K562 (cell line): ENCODE data around the gene DDR1. TPM values are rescaled to one million over a fixed set of nuclear protein-coding genes. Genes with fewer than 3 reads are reported as not detected.

ENCODE experiments used
- ATAC-seq: fragments of 200-7000 bp; cut with Tn5 transposase; 3 replicates; pipeline ENCODE4 v1.9.1; 2020; ENCODE audit warnings: moderate library complexity
- BruUV-seq: library from RNA; stranded (reverse); fragments of 400-500 nt; replicated peaks from 2 replicates; lab custom pipeline; 2021; lab: Mats Ljungman, UMichigan
- CTCF ChIA-PET: fragments of 300-600 bp; formaldehyde crosslinking; extraction: SDS; loops from one replicate; lab custom pipeline; 2021; ENCODE audit warnings: low intra/inter-chr PET ratio; lab: Yijun Ruan, JAX
- POLR2A ChIA-PET: fragments of 300-600, 350-650 bp; sonication (Branson Sonifier 250); formaldehyde crosslinking; extraction: SDS; loops from one replicate; lab custom pipeline; 2021; ENCODE audit warnings: antibody characterized with exemption, inconsistent platforms; lab: Yijun Ruan, JAX
- DNase-seq, 4 experiments: peaks; one replicate each; pipeline versions ENCODE4 v3.0.0 to v3.0.0-alpha.2; 2011 to 2018; ENCODE audit warnings: low spot score in 3 of 4, mixed read lengths in 3 of 4; ENCODE audit errors: extremely low read depth in 1 of 4
- FAIRE-seq: peaks from 2 replicates; lab custom pipeline; 2011; peaks lifted over from hg19 to GRCh38; lab: Jason Lieb, UNC
- H2AFZ ChIP-seq: 2 replicates; pipeline ENCODE4 v1.6.0; 2011; ENCODE audit warnings: low read depth, low read length, control low read depth, inconsistent platforms
- H3K27ac ChIP-seq: fragments of 200-600 bp; 3 replicates; pipeline ENCODE4 v1.8.0; 2011; ENCODE audit warnings: low read depth, mild to moderate bottlenecking, control low read depth, inconsistent platforms, low read length, moderate library complexity, mixed read lengths; ENCODE audit errors: extremely low read depth
- H3K27me3 ChIP-seq, 2 experiments: fragments of 300-600 bp in 1 of 2; 2 replicates in 1 of 2; 3 replicates in 1 of 2; pipeline versions ENCODE4 v1.6.0 to v1.8.0; 2011; ENCODE audit warnings: inconsistent platforms in 2 of 2, low read length in 2 of 2, mild to moderate bottlenecking in 1 of 2, mixed read lengths in 1 of 2, moderate library complexity in 1 of 2; ENCODE audit not compliant: control insufficient read depth in 2 of 2, insufficient read depth in 2 of 2
- H3K36me3 ChIP-seq: fragments of 300-600 bp; 3 replicates; pipeline ENCODE4 v1.8.0; 2011; ENCODE audit warnings: mild to moderate bottlenecking, low read length, inconsistent platforms; ENCODE audit not compliant: control insufficient read depth, insufficient read depth
- H3K4me1 ChIP-seq, 2 experiments: fragments of 200-600 bp in 1 of 2; replicated peaks in 1 of 2; 2 replicates in 1 of 2; 3 replicates in 1 of 2; pipeline versions ENCODE4 v1.5.1 to v1.8.0; 2011; ENCODE audit warnings: inconsistent platforms in 2 of 2, low read length in 2 of 2, mild to moderate bottlenecking in 1 of 2, mixed read lengths in 1 of 2, moderate library complexity in 1 of 2; ENCODE audit not compliant: control insufficient read depth in 2 of 2, insufficient read depth in 2 of 2
- H3K4me2 ChIP-seq: 2 replicates; pipeline ENCODE4 v1.6.1; 2011; ENCODE audit warnings: low read length, control low read depth, inconsistent platforms, mixed read lengths; ENCODE audit not compliant: insufficient read depth
- H3K4me3 ChIP-seq: fragments of 200-600 bp; sonication (generic), shearing (Covaris generic); 2 replicates; pipeline ENCODE4 v1.5.1; 2016; ENCODE audit warnings: control low read depth, inconsistent platforms
- H3K79me2 ChIP-seq: fragments of 200-600 bp; 3 replicates; pipeline ENCODE4 v1.8.0; 2011; ENCODE audit warnings: low read length, inconsistent platforms; ENCODE audit not compliant: control insufficient read depth, insufficient read depth
- H3K9ac ChIP-seq, 2 experiments: 2 replicates each; pipeline versions ENCODE4 v1.6.0 to v1.6.1; 2011; ENCODE audit warnings: low read depth in 2 of 2, low read length in 2 of 2, control low read depth in 1 of 2, inconsistent platforms in 1 of 2, mild to moderate bottlenecking in 1 of 2, mixed read lengths in 1 of 2; ENCODE audit not compliant: insufficient read depth in 1 of 2
- H3K9me1 ChIP-seq: one replicate; pipeline ENCODE4 v1.6.0; 2011; ENCODE audit warnings: inconsistent platforms, mild to moderate bottlenecking, low read length, moderate library complexity; ENCODE audit not compliant: control insufficient read depth, insufficient read depth
- H3K9me3 ChIP-seq: replicated peaks from 2 replicates; pipeline ENCODE4 v1.5.1; 2011; ENCODE audit warnings: low read depth, low read length, inconsistent platforms; ENCODE audit not compliant: control insufficient read depth, insufficient read depth
- H4K20me1 ChIP-seq: replicated peaks from 2 replicates; pipeline ENCODE4 v1.6.1; 2011; ENCODE audit warnings: low read length, inconsistent platforms, mixed read lengths; ENCODE audit not compliant: control insufficient read depth, insufficient read depth
- NFE2L1 ChIP-seq: fragments of 450-650 bp; IDR thresholded peaks from 2 replicates; pipeline ENCODE4 v1.6.1; 2016; ENCODE audit warnings: missing genetic modification characterization, low read depth, mild to moderate bottlenecking, missing compliant biosample characterization, moderate library complexity, borderline replicate concordance
- SMAD1 ChIP-seq: fragments of 150-350 bp; IDR thresholded peaks from 2 replicates; pipeline ENCODE4 v1.6.1; 2014; ENCODE audit warnings: low read length, low read depth; ENCODE audit not compliant: partially characterized antibody
- SP1 ChIP-seq: sonication (generic); formaldehyde crosslinking; IDR thresholded peaks from 2 replicates; pipeline ENCODE4 v1.8.1; 2022; ENCODE audit warnings: mild to moderate bottlenecking, missing genetic modification reagents
- ZNF384 ChIP-seq: IDR thresholded peaks from 2 replicates; pipeline ENCODE4 v1.6.1; 2012; ENCODE audit warnings: low read depth, low read length, improper control_type of control experiment
- ZNF766 ChIP-seq: fragments of 200-800 bp; sonication (Bioruptor generic); conservative IDR thresholded peaks from 2 replicates; pipeline ENCODE4 v1.6.1; 2016; ENCODE audit warnings: missing genetic modification characterization, missing compliant biosample characterization
- WGBS: fragments of 100-300 bp; shearing (Covaris generic); methylation state at CpG from one replicate; pipeline ENCODE4 v1.1.6; 2016; ENCODE audit warnings: low coverage, mixed read lengths; ENCODE audit not compliant: insufficient coverage; ENCODE audit errors: missing lambda C conversion rate; 5-methylcytosine and 5-hydroxymethylcytosine counted together
- in situ Hi-C: fragments of 300-500 bp; cut with MboI; formaldehyde crosslinking; loops from 4 replicates; pipeline ENCODE4 v1.15.0; 2018; ENCODE audit warnings: inconsistent platforms, mixed read lengths
- intact Hi-C: fragments of 100-400 bp; cut with micrococcal nuclease; formaldehyde crosslinking; loops from 2 replicates; pipeline ENCODE4 v1.14.2; 2022
- polyA plus RNA-seq, 8 experiments: library from polyadenylated mRNA; depleted of rRNA in 4 of 8; stranded (reverse) in 5 of 8; unstranded in 3 of 8; fragments of >200 nt; fragmentation: Nextera tagmentation in 2 of 8; fragmentation: Illumina TruSeq in 1 of 8; extraction: Ambion mirVana in 2 of 8; extraction: Trizol in 1 of 8; gene quantifications; 2 replicates each; pipeline versions ENCODE4 v1.2.1 to v1.2.3, GENCODE V29; 2011 to 2014; ENCODE audit warnings: inconsistent platforms in 1 of 8, missing spikeins in 1 of 8
- total RNA-seq, 7 experiments: library from RNA; depleted of rRNA in 6 of 7; stranded (reverse); fragments of >200 nt in 6 of 7; fragmentation: Illumina TruSeq in 2 of 7; extraction: Trizol in 2 of 7; gene quantifications; 2 replicates each; pipeline versions ENCODE4 v1.2.1 to v1.2.3, GENCODE V29; 2011 to 2021; ENCODE audit warnings: low replicate concordance in 1 of 7
- TF ChIP-seq, protein P1 (sequence below): fragments of 250-450 bp; sonication (Bioruptor Pico); IDR thresholded peaks from 2 replicates; pipeline ENCODE4 v1.4.0; 2020
- TF ChIP-seq, protein P2 (sequence below): sonication (generic); formaldehyde crosslinking; IDR thresholded peaks from 2 replicates; pipeline ENCODE4 v1.5.0; 2020; ENCODE audit warnings: missing genetic modification reagents
- TF ChIP-seq, protein P3 (sequence below): fragments of 450-650 bp; IDR thresholded peaks from one replicate; pipeline ENCODE4 v1.6.1; 2018; ENCODE audit warnings: mild to moderate bottlenecking, moderate library complexity; ENCODE audit not compliant: partially characterized antibody
- TF ChIP-seq, protein P4 (sequence below): IDR thresholded peaks from 2 replicates; pipeline ENCODE4 v1.6.1; 2014; ENCODE audit warnings: antibody characterized with exemption

DDR1 gene
- total and polyA plus RNA-seq, 9 of the 15 experiments (the other 6 are each of a cell fraction or from before 2014, with no cell fraction given) = 1.4 to 44.6 (median 12.2) TPM

DNA sequence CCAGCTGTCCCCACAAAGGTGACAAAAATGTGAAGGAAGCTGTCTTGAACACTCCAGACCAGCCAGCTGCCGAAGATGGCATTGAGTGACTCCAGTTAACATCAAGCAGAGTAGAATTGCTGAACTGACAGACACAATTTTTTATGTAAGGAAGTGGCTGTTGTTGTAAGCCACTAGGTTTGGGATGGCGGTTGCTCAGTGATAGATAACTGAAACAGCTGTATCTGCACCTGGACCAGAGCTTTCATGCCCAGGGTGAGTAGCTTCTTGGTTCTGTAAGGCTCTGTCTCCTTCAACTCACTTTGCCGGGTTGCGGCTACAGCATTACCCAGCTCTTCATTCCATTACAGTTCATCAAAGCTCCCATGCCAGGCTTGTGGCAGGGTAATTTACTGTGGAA is 49.7 kb upstream of the DDR1 start:
- no peaks in the 10 kb centered on the region for H3K27me3 ChIP-seq
- no peaks in the 10 kb centered on the region for H3K79me2 ChIP-seq
- DNase-seq (no peak), FAIRE-seq (no peak), ATAC-seq (peak; percentile 20)
- WGBS = 43% methylated on average over 4 of the region's 4 CpGs
- H3K9ac ChIP-seq = peak overlapping the region in 1 of 2 experiments; percentile 28; a peak in 1 of 4 replicates
- no TSS peak for BruUV-seq
- intact Hi-C loops = no loop called here
- H3K36me3 ChIP-seq = no peaks in the 10 kb centered on the region
- POLR2A ChIA-PET = interaction anchor here (0.6 to 2.6 kb wide), 10 partner anchors 9 to 292 kb away, joined by 3 to 9 read pairs (median 4); no protein-coding TSS in a partner anchor
- CTCF ChIA-PET = interaction anchor here (0.7 kb wide), 1 partner anchor 13 kb away, joined by 3 read pairs; no protein-coding TSS in a partner anchor
- H3K4me1 ChIP-seq = peaks cover 9 to 12% of the 10 kb centered on the region in 2 experiments; a peak in 4 of 5 replicates
- H3K9me3 ChIP-seq = no peaks in the 10 kb centered on the region
- no peaks in the 10 kb centered on the region for H3K9me1 ChIP-seq
- H3K4me2 ChIP-seq = no peak overlapping the region
- H2AFZ ChIP-seq = peak overlapping the region; percentile 71
- H3K27ac ChIP-seq = no peak overlapping the region
- no peaks in the 10 kb centered on the region for H4K20me1 ChIP-seq
- in situ Hi-C loops = loop anchor here (5.0 kb wide), 1 partner anchor 38 kb away; no protein-coding TSS in a partner anchor
- TF ChIP-seq, protein P1, sequence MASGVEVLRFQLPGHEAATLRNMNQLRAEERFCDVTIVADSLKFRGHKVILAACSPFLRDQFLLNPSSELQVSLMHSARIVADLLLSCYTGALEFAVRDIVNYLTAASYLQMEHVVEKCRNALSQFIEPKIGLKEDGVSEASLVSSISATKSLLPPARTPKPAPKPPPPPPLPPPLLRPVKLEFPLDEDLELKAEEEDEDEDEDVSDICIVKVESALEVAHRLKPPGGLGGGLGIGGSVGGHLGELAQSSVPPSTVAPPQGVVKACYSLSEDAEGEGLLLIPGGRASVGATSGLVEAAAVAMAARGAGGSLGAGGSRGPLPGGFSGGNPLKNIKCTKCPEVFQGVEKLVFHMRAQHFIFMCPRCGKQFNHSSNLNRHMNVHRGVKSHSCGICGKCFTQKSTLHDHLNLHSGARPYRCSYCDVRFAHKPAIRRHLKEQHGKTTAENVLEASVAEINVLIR (CRISPR knock-in tag) = no peak
- TF ChIP-seq ZNF384 (no peak), NFE2L1 (tag) (no peak), SP1 (CRISPR knock-in tag) (no peak), ZNF766 (CRISPR knock-in tag) (no peak), SMAD1 (no peak)
- TF ChIP-seq, protein P2, sequence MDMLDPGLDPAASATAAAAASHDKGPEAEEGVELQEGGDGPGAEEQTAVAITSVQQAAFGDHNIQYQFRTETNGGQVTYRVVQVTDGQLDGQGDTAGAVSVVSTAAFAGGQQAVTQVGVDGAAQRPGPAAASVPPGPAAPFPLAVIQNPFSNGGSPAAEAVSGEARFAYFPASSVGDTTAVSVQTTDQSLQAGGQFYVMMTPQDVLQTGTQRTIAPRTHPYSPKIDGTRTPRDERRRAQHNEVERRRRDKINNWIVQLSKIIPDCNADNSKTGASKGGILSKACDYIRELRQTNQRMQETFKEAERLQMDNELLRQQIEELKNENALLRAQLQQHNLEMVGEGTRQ (CRISPR knock-in tag) = no peak
- TF ChIP-seq, protein P3, sequence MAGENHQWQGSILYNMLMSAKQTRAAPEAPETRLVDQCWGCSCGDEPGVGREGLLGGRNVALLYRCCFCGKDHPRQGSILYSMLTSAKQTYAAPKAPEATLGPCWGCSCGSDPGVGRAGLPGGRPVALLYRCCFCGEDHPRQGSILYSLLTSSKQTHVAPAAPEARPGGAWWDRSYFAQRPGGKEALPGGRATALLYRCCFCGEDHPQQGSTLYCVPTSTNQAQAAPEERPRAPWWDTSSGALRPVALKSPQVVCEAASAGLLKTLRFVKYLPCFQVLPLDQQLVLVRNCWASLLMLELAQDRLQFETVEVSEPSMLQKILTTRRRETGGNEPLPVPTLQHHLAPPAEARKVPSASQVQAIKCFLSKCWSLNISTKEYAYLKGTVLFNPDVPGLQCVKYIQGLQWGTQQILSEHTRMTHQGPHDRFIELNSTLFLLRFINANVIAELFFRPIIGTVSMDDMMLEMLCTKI = no peak
- TF ChIP-seq, protein P4, sequence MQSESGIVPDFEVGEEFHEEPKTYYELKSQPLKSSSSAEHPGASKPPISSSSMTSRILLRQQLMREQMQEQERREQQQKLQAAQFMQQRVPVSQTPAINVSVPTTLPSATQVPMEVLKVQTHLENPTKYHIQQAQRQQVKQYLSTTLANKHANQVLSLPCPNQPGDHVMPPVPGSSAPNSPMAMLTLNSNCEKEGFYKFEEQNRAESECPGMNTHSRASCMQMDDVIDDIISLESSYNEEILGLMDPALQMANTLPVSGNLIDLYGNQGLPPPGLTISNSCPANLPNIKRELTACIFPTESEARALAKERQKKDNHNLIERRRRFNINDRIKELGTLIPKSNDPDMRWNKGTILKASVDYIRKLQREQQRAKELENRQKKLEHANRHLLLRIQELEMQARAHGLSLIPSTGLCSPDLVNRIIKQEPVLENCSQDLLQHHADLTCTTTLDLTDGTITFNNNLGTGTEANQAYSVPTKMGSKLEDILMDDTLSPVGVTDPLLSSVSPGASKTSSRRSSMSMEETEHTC = no peak
- H3K4me3 ChIP-seq = no peak overlapping the region
